Measurements from ENCODE around the gene TESK2. TPM values are rescaled to one million over a fixed set of nuclear protein-coding genes. Genes with fewer than 3 reads are reported as not detected.
A peak's percentile ranks its signal among the peaks of the same experiment; 100 is the strongest.

The TESK2 gene
- total and polyA plus RNA-seq, 2 of the 13 experiments (the other 11 are each of a cell fraction or from before 2014, with no cell fraction given): 5.5 to 9.6 TPM

- TF ChIP-seq ZNF333 (CRISPR knock-in tag; IDR thresholded peaks at IDR 0.05; ENCODE audit: borderline replicate concordance) (no peak), ZNF687 (CRISPR knock-in tag; IDR thresholded peaks at IDR 0.05) (0 out of 2 replicates have a peak, but pooled peaks have one; percentile 22), TAF1 (CRISPR knock-in tag; IDR thresholded peaks at IDR 0.05) (no peak), ZNF781 (CRISPR knock-in tag; IDR thresholded peaks at IDR 0.05; ENCODE audit: borderline replicate concordance, not compliant biosample characterization) (no peak), ZNF367 (CRISPR knock-in tag; IDR thresholded peaks at IDR 0.05; ENCODE audit: borderline replicate concordance) (no peak), PITX1 (CRISPR knock-in tag; IDR thresholded peaks at IDR 0.05) (no peak), YEATS4 (CRISPR knock-in tag; IDR thresholded peaks at IDR 0.05; ENCODE audit: borderline replicate concordance) (no peak), CTCF (CRISPR knock-in tag; IDR thresholded peaks at IDR 0.05) (0 out of 2 replicates have a peak, but pooled peaks have one; percentile 13), ATF7-NPFF (CRISPR knock-in tag; IDR thresholded peaks at IDR 0.05; ENCODE audit: low read depth) (no peak), ZNF674 (CRISPR knock-in tag; IDR thresholded peaks at IDR 0.05; ENCODE audit: low read depth) (no peak), STAG1 (CRISPR knock-in tag; IDR thresholded peaks at IDR 0.05) (peak; percentile 16; the same call in 1 of the 2 replicates), MAF1 (CRISPR knock-in tag; IDR thresholded peaks at IDR 0.05; ENCODE audit: borderline replicate concordance) (no peak), CEBPB (IDR thresholded peaks at IDR 0.05; ENCODE audit: borderline replicate concordance, low read depth, low read length) (no peak), NFE2L2 (IDR thresholded peaks at IDR 0.05; ENCODE audit: low read length) (no peak), ZNF691 (CRISPR knock-in tag; IDR thresholded peaks at IDR 0.05; ENCODE audit: borderline replicate concordance, low read depth) (no peak), MLLT10 (CRISPR knock-in tag; IDR thresholded peaks at IDR 0.05) (no peak), ZNF441 (CRISPR knock-in tag; IDR thresholded peaks at IDR 0.05; ENCODE audit: borderline replicate concordance) (no peak), ZNF33B (CRISPR knock-in tag; IDR thresholded peaks at IDR 0.05) (no peak), RXRA (CRISPR knock-in tag; IDR thresholded peaks at IDR 0.05) (no peak), ZBTB7A (CRISPR knock-in tag; IDR thresholded peaks at IDR 0.05) (no peak)
These were observed 156.4 kb downstream of the TESK2 start (continued) for GRCh38 chr1:45334308-45335245.
